ENCODE data around the gene CST8. TPM values are rescaled to one million over a fixed set of nuclear protein-coding genes. Genes with fewer than 3 reads are reported as not detected.

Gene CST8
- total RNA-seq, 1 donor = not detected

- TF ChIP-seq, protein P1, sequence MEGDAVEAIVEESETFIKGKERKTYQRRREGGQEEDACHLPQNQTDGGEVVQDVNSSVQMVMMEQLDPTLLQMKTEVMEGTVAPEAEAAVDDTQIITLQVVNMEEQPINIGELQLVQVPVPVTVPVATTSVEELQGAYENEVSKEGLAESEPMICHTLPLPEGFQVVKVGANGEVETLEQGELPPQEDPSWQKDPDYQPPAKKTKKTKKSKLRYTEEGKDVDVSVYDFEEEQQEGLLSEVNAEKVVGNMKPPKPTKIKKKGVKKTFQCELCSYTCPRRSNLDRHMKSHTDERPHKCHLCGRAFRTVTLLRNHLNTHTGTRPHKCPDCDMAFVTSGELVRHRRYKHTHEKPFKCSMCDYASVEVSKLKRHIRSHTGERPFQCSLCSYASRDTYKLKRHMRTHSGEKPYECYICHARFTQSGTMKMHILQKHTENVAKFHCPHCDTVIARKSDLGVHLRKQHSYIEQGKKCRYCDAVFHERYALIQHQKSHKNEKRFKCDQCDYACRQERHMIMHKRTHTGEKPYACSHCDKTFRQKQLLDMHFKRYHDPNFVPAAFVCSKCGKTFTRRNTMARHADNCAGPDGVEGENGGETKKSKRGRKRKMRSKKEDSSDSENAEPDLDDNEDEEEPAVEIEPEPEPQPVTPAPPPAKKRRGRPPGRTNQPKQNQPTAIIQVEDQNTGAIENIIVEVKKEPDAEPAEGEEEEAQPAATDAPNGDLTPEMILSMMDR (IDR thresholded peaks at IDR 0.05; ENCODE audit: extremely low read depth, low read depth, low read length) = no peak
- Histone ChIP-seq H3K27me3 (ENCODE audit: insufficient read depth, low read length) (no peaks in the 10 kb centered on the region), H3K4me3 (ENCODE audit: insufficient read depth, low read length) (no peak overlapping the region), H3K9me3 (ENCODE audit: low read depth, low read length) (no peaks in the 10 kb centered on the region), H3K4me1 (ENCODE audit: insufficient read depth, low read length) (peaks cover 12% of the 10 kb centered on the region), H3K36me3 (ENCODE audit: insufficient read depth, low read length) (no peaks in the 10 kb centered on the region), H3K4me2 (ENCODE audit: insufficient read depth, low read length) (peak overlapping the region; percentile 5), H3K27ac (ENCODE audit: low read depth, low read length) (peak overlapping the region; percentile 9), H4K20me1 (ENCODE audit: insufficient read depth, low read length) (no peaks in the 10 kb centered on the region), H2AFZ (ENCODE audit: low read length) (no peak overlapping the region), H3K79me2 (ENCODE audit: insufficient read depth, low read length) (no peaks in the 10 kb centered on the region)
- peak; percentile 96 for DNase-seq (ENCODE audit: insufficient read length, low spot score, missing footprints)
Observed at GRCh38 chr20:23445596-23446217, 45.2 kb upstream of the CST8 start.

DNA sequence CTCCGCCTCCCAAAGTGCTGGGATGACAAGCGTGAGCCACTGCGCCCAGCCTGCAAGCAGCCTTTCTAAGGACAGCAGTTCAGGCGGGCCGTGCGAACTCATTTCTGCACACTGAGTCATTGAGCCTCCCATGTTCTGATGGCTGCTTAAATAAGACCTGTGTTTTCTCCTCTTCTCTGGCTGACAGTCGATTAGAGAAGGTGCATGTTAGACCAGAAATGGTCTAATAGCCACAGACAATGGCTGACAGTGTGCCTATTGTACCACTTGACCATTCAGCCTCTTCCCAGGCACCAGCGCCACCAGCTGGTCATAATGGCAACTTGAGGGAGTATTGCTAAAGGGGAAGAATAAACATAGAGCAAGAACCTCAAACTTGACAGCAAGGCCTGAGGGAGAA is 44.4 kb upstream of the CST8 start:
- no peak overlapping the region for H2AFZ ChIP-seq (ENCODE audit: low read length)
- H3K36me3 ChIP-seq (ENCODE audit: insufficient read depth, low read length) = no peaks in the 10 kb centered on the region
- no peak overlapping the region for H3K4me2 ChIP-seq (ENCODE audit: insufficient read depth, low read length)
- TF ChIP-seq, protein P1 (IDR thresholded peaks at IDR 0.05; ENCODE audit: extremely low read depth, low read depth, low read length) = peak; percentile 56
- H4K20me1 ChIP-seq (ENCODE audit: insufficient read depth, low read length) = no peaks in the 10 kb centered on the region
- H3K79me2 ChIP-seq (ENCODE audit: insufficient read depth, low read length) = no peaks in the 10 kb centered on the region
- H3K4me1 ChIP-seq (ENCODE audit: insufficient read depth, low read length) = peaks cover 11% of the 10 kb centered on the region
- no peaks in the 10 kb centered on the region for H3K9me3 ChIP-seq (ENCODE audit: low read depth, low read length)
- no peak for DNase-seq (ENCODE audit: insufficient read length, low spot score, missing footprints)
- H3K4me3 ChIP-seq (ENCODE audit: insufficient read depth, low read length) = no peak overlapping the region
- no peaks in the 10 kb centered on the region for H3K27me3 ChIP-seq (ENCODE audit: insufficient read depth, low read length)
- H3K27ac ChIP-seq (ENCODE audit: low read depth, low read length) = no peak overlapping the region

DNA sequence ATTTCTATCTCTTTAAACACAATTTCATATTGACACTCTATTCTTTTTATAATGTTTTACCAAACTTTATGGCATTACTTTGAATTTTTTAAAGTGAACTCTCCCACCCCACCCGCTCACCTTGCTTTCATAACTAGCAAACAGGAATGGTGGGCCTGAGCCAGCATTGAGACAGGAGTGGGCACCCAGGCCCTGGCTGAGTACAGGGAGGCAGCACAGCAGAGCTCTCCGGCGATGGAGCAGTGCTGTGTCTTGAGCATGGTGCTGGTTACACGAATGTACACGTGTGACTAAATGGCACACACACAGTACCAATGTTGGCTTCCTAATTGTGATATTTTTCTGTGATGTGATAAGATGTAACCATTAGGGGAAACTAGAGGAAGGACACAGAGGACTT is 42.8 kb upstream of the CST8 start:
- Histone ChIP-seq H2AFZ (ENCODE audit: low read length) (no peak overlapping the region), H3K79me2 (ENCODE audit: insufficient read depth, low read length) (no peaks in the 10 kb centered on the region)
- DNase-seq (ENCODE audit: insufficient read length, low spot score, missing footprints) = no peak

DNA sequence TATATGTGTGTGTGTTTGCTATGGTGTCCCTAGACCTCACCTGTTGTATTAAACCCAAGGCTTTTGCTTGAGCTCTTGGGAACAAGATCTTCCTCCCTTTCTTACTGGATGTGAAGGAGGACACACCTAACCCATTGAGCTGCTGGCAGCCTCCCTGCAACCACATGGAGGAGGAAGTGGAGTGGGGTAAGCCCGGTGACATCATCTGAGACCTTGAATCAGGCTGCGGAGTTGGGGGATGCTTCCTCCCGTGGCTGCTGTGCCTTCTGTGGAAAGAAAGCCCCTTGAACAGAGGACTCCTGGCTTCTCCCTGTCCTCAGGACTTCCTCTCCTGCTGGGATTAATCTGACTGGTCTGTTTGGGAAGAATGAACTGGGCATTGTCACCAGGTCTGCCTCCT is 41.5 kb upstream of the CST8 start:
- no peak overlapping the region for H2AFZ ChIP-seq (ENCODE audit: low read length)

More for the DNA sequence above, 42.8 kb upstream of the CST8 start:
- H3K36me3 ChIP-seq (ENCODE audit: insufficient read depth, low read length) = no peaks in the 10 kb centered on the region
- peaks cover 10% of the 10 kb centered on the region for H3K27me3 ChIP-seq (ENCODE audit: insufficient read depth, low read length)
- H3K27ac ChIP-seq (ENCODE audit: low read depth, low read length) = no peak overlapping the region
- no peak overlapping the region for H3K4me3 ChIP-seq (ENCODE audit: insufficient read depth, low read length)
- TF ChIP-seq, protein P1 (IDR thresholded peaks at IDR 0.05; ENCODE audit: extremely low read depth, low read depth, low read length) = no peak
- H3K4me2 ChIP-seq (ENCODE audit: insufficient read depth, low read length) = no peak overlapping the region
- no peaks in the 10 kb centered on the region for H3K9me3 ChIP-seq (ENCODE audit: low read depth, low read length)
- peaks cover 9% of the 10 kb centered on the region for H3K4me1 ChIP-seq (ENCODE audit: insufficient read depth, low read length)
- H4K20me1 ChIP-seq (ENCODE audit: insufficient read depth, low read length) = no peaks in the 10 kb centered on the region

More for the DNA sequence above, 41.5 kb upstream of the CST8 start:
- Histone ChIP-seq H3K27me3 (ENCODE audit: insufficient read depth, low read length) (peaks cover 10% of the 10 kb centered on the region), H3K4me3 (ENCODE audit: insufficient read depth, low read length) (no peak overlapping the region), H3K36me3 (ENCODE audit: insufficient read depth, low read length) (no peaks in the 10 kb centered on the region), H3K4me2 (ENCODE audit: insufficient read depth, low read length) (no peak overlapping the region), H3K9me3 (ENCODE audit: low read depth, low read length) (no peaks in the 10 kb centered on the region), H3K27ac (ENCODE audit: low read depth, low read length) (no peak overlapping the region), H4K20me1 (ENCODE audit: insufficient read depth, low read length) (no peaks in the 10 kb centered on the region), H3K79me2 (ENCODE audit: insufficient read depth, low read length) (no peaks in the 10 kb centered on the region), H3K4me1 (ENCODE audit: insufficient read depth, low read length) (peaks cover 9% of the 10 kb centered on the region)
- TF ChIP-seq, protein P1 (IDR thresholded peaks at IDR 0.05; ENCODE audit: extremely low read depth, low read depth, low read length) = no peak
- DNase-seq (ENCODE audit: insufficient read length, low spot score, missing footprints) = no peak
